GM23248 (cell line): ENCODE measurements around the gene TOMM6.

Source experiments
- EZH2 ChIP-seq: fragments of 200-600 bp; sonication (generic); IDR thresholded peaks from 2 replicates; pipeline ENCODE4 v1.6.1; 2018; ENCODE audit warnings: antibody characterized with exemption, mild to moderate bottlenecking; ENCODE audit not compliant: insufficient read depth, poor library complexity, severe bottlenecking
- EZH2phosphoT487 ChIP-seq: fragments of 200-600 bp; sonication (generic); IDR thresholded peaks from 2 replicates; pipeline ENCODE4 v1.6.1; 2018; ENCODE audit warnings: antibody characterized with exemption, moderate library complexity, mild to moderate bottlenecking, low read depth; ENCODE audit not compliant: insufficient read depth

- TF ChIP-seq EZH2 (no peak), EZH2phosphoT487 (no peak)
Observed at GRCh38 chr6:41767112-41767833, 20.2 kb upstream of the TOMM6 start.
